Nephron progenitor cell (in vitro differentiated cells): ENCODE measurements around the gene CLK3.

Experiments
- DNase-seq: peaks from one replicate; pipeline ENCODE4 v3.0.0; 2021
- H3K27ac Mint-ChIP-seq: 2 replicates; pipeline ENCODE4 v1.8.0; 2021; ENCODE audit warnings: mild to moderate bottlenecking, moderate library complexity, mixed read lengths
- H3K27me3 Mint-ChIP-seq: 2 replicates; pipeline ENCODE4 v1.8.0; 2021; ENCODE audit warnings: mild to moderate bottlenecking, low read depth, mixed read lengths; ENCODE audit not compliant: poor library complexity
- H3K36me3 Mint-ChIP-seq: 2 replicates; pipeline ENCODE4 v1.8.0; 2021; ENCODE audit warnings: low read depth, mixed read lengths
- H3K4me1 Mint-ChIP-seq: 2 replicates; pipeline ENCODE4 v1.8.0; 2021; ENCODE audit warnings: mixed read lengths
- H3K4me3 Mint-ChIP-seq: 2 replicates; pipeline ENCODE4 v1.8.0; 2021; ENCODE audit warnings: mild to moderate bottlenecking, moderate library complexity, mixed read lengths
- H3K9me3 Mint-ChIP-seq: 2 replicates; pipeline ENCODE4 v1.8.0; 2021; ENCODE audit warnings: mild to moderate bottlenecking, moderate library complexity, mixed read lengths
- CTCF ChIP-seq: fragments of 200-600 bp; sonication (generic); IDR thresholded peaks from 2 replicates; pipeline ENCODE4 v1.5.0; 2021; ENCODE audit warnings: antibody characterized with exemption

CLK3 gene

GRCh38 chr15:74631087-74631385 is 15.4 kb downstream of the CLK3 start:
- no peak for DNase-seq
- H3K4me1 Mint-ChIP-seq, result no peaks in the 10 kb centered on the region
- H3K27ac Mint-ChIP-seq, result no peak overlapping the region
- peaks cover 34% of the 10 kb centered on the region for H3K36me3 Mint-ChIP-seq
- no peaks in the 10 kb centered on the region for H3K9me3 Mint-ChIP-seq
- no peak for TF ChIP-seq CTCF
- H3K27me3 Mint-ChIP-seq, result no peaks in the 10 kb centered on the region
- no peak overlapping the region for H3K4me3 Mint-ChIP-seq

- no peak for TF ChIP-seq CTCF
These were observed 15.8 kb downstream of the CLK3 start for GRCh38 chr15:74631408-74631807.

GRCh38 chr15:74631935-74632560 is 16.4 kb downstream of the CLK3 start:
- DNase-seq, result peak; percentile 76
- peak overlapping the region; percentile 50 for H3K27ac Mint-ChIP-seq
- peaks cover 34% of the 10 kb centered on the region for H3K36me3 Mint-ChIP-seq

More at GRCh38 chr15:74631408-74631807, 15.8 kb downstream of the CLK3 start:
- H3K27ac Mint-ChIP-seq, result no peak overlapping the region
- H3K9me3 Mint-ChIP-seq, result no peaks in the 10 kb centered on the region
- H3K4me1 Mint-ChIP-seq, result no peaks in the 10 kb centered on the region
- no peak overlapping the region for H3K4me3 Mint-ChIP-seq
- no peak for DNase-seq
- no peaks in the 10 kb centered on the region for H3K27me3 Mint-ChIP-seq
- peaks cover 34% of the 10 kb centered on the region for H3K36me3 Mint-ChIP-seq

GRCh38 chr15:74632601-74633000 is 17.0 kb downstream of the CLK3 start:
- no peaks in the 10 kb centered on the region for H3K4me1 Mint-ChIP-seq
- H3K36me3 Mint-ChIP-seq, result peaks cover 34% of the 10 kb centered on the region
- no peak overlapping the region for H3K27ac Mint-ChIP-seq
- no peaks in the 10 kb centered on the region for H3K9me3 Mint-ChIP-seq
- no peak for DNase-seq
- H3K27me3 Mint-ChIP-seq, result no peaks in the 10 kb centered on the region
- no peak overlapping the region for H3K4me3 Mint-ChIP-seq
- TF ChIP-seq CTCF, result no peak

More at GRCh38 chr15:74631935-74632560, 16.4 kb downstream of the CLK3 start:
- Mint-ChIP-seq H3K27me3 (no peaks in the 10 kb centered on the region), H3K4me3 (no peak overlapping the region), H3K9me3 (no peaks in the 10 kb centered on the region), H3K4me1 (no peaks in the 10 kb centered on the region)
- peak; percentile 78 for TF ChIP-seq CTCF

GRCh38 chr15:74633781-74634180 is 18.1 kb downstream of the CLK3 start:
- peaks cover 27% of the 10 kb centered on the region for H3K36me3 Mint-ChIP-seq
- H3K27ac Mint-ChIP-seq, result no peak overlapping the region
- no peaks in the 10 kb centered on the region for H3K4me1 Mint-ChIP-seq
- DNase-seq, result no peak
- no peak overlapping the region for H3K4me3 Mint-ChIP-seq
- H3K9me3 Mint-ChIP-seq, result no peaks in the 10 kb centered on the region
- no peak for TF ChIP-seq CTCF
- no peaks in the 10 kb centered on the region for H3K27me3 Mint-ChIP-seq

- Mint-ChIP-seq H3K27me3 (no peaks in the 10 kb centered on the region), H3K27ac (no peak overlapping the region), H3K4me3 (no peak overlapping the region), H3K36me3 (peaks cover 32% of the 10 kb centered on the region), H3K9me3 (no peaks in the 10 kb centered on the region), H3K4me1 (no peaks in the 10 kb centered on the region)
- TF ChIP-seq CTCF, result peak; percentile 84
- peak; percentile 69 for DNase-seq
These were observed 19.6 kb downstream of the CLK3 start for GRCh38 chr15:74635228-74635627.
